GM18511 (cell line): ENCODE results near the gene ARHGAP20.
"Not testable (repeated sequence)": the region's sequence is repeated elsewhere in the genome, so short reads cannot be mapped to it uniquely, and the experiment has no call there.

Source experiments
- ATAC-seq: cut with Tn5 transposase; IDR thresholded peaks from one replicate; pipeline ENCODE4 v1.9.1; 2021; ENCODE audit warnings: mild to moderate bottlenecking, moderate library complexity; ENCODE audit not compliant: unreplicated experiment

ARHGAP20 gene

DNA sequence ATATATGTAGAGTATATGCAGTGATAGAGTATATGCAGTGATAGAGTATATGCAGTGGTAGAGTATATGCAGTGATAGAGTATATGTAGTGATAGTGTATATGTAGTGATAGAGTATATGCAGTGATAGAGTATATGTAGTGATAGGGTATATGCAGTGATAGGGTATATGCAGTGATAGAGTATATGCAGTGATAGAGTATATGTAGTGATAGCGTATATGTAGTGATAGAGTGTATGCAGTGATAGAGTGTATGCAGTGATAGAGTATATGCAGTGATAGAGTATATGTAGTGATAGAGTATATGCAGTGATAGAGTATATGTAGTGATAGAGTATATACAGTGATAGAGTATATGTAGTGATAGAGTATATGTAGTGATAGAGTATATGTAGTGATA, 92.9 kb downstream of the ARHGAP20 start:
- ATAC-seq, result not testable (repeated sequence)

GRCh38 chr11:110614031-110614430, 98.2 kb downstream of the ARHGAP20 start:
- no peak for ATAC-seq

- no peak for ATAC-seq
Measured at GRCh38 chr11:110613197-110613918, 98.9 kb downstream of the ARHGAP20 start.

GRCh38 chr11:110606415-110606814, 105.8 kb downstream of the ARHGAP20 start:
- ATAC-seq, result no peak

DNA sequence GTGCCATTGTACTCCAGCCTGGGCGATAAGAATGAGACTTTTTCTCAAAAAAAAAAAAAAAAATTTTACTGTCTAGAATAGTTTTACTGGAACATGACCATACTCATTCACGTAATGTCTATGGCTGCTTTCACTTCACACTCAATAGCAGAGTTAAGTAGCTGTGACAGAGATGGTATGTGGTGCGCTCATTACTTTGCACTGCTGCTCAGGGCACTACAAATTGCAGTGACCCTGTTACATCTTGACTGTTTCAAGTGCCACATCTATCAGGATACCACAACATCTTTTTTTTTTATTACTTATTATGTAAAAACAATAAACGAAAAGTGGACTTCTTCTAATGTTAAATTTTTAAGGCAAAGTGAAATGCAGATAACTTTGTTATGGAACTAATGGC, 110.3 kb downstream of the ARHGAP20 start:
- no peak for ATAC-seq

DNA sequence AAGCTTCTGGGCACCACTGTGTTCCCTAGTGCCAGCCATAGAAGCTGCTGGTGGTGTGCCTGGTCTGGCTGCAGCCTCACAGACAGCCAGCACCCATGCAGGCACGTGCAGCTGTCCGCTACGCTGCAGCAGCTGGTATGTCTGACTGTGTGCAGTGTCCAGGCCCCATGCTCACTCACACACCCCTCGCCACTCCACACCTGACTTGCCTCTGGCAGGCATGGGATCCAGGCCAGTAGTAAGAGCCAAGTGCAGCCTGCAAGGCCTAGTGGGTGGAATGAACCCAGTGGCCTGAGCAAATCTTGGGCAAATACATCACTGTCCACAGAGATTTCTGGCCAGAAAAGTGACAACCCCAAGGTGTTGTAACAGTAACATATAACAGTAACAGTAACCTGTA, 111.9 kb downstream of the ARHGAP20 start:
- ATAC-seq, result no peak

GRCh38 chr11:110599207-110599606, 113.0 kb downstream of the ARHGAP20 start:
- no peak for ATAC-seq

DNA sequence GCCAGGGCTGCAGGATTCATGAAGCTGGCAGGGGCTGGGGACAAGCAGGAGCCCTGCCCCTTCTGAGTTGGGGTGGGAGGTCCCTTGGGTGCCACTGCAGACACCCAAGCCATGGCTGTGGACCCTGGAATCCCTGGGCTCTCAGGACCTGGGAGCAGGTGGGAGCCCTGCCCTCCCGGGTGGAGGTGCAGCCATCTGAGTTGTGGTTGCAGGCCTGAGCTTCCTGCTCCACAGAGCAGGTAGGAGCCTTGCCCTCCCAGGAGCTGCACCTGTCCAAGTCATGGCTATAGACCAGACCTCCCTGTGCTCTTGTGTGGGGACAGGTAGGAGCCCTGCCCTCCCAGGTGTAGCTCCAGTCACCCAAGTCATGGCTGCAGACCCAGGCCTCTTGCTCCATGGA, 113.5 kb downstream of the ARHGAP20 start:
- ATAC-seq, result no peak

GRCh38 chr11:110587972-110588371, 124.3 kb downstream of the ARHGAP20 start:
- ATAC-seq, result no peak

- no peak for ATAC-seq
Measured at GRCh38 chr11:110587129-110587528, 125.1 kb downstream of the ARHGAP20 start.

GRCh38 chr11:110584150-110584549, 128.1 kb downstream of the ARHGAP20 start:
- ATAC-seq, result no peak

- no peak for ATAC-seq
Measured at GRCh38 chr11:110582728-110583432, 129.4 kb downstream of the ARHGAP20 start.

DNA sequence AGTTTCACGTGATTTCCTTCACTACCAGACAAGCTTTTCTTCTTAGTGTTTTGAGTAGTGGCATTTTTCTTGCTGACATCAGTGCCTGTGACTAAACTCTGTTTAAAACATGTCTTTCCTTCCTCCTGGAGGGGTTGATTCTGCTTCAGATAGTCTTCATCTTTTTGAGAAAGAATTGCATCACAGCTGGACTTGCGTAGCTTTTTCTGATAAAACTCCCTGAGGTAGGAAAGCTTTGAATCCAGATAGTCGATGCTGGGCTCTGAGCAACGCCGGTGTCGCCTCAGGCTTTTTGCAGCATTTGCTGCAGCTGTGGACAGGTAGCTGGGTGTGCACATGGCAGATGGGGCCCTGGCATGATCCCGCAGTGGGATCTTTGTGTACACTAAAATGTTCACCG, 131.7 kb downstream of the ARHGAP20 start:
- ATAC-seq, result no peak

GRCh38 chr11:110573411-110573810, 138.8 kb downstream of the ARHGAP20 start:
- ATAC-seq, result no peak

GRCh38 chr11:110571081-110571720, 141.0 kb downstream of the ARHGAP20 start:
- no peak for ATAC-seq

- no peak for ATAC-seq
Measured at GRCh38 chr11:110566577-110566976, 145.7 kb downstream of the ARHGAP20 start.

DNA sequence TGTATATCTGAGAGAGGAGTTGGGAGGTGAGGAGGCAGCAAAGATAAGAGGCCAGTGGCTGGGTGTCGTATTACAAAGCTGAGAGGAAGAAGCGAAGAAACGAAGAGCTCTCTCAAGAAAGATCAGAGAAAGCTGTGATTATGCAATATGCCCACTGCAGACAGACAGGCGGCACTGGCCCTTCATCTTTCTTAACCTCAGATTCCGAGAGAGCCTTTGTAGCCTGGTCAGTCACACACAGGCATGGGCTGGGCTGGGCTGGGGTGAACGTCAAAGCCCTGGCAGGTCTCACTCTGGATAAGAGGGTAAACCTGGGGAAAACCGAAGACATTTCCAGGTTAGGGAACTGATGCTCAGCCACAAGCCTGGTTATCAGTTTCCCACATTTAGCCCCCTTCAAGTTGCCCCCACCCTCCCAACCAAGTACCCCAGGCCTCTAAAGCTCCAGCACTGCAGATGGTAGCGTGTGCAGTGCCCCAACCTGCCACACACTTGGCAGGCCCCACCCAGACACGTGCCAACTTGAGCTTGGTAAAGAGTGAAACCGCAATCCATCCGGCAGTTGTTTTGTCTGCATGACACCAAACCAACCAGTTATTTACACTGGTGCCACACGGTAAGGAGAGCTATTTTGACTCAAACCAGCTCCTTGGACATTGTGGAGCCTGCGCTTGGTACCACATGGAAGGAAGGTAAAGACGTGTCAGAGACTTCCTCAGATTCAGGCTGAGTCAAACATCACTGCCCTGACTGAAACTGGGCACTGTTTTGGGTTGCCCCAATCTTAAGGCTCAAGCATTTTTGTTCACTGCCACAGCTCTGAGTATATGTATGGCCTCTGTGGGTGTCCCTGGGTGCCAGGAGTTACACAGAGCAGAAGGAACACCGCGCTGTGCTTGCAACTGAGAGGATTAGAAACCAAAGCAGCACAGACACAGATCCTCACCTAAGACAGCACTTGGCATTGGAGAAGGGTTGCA, 146.6 kb downstream of the ARHGAP20 start:
- no peak for ATAC-seq

DNA sequence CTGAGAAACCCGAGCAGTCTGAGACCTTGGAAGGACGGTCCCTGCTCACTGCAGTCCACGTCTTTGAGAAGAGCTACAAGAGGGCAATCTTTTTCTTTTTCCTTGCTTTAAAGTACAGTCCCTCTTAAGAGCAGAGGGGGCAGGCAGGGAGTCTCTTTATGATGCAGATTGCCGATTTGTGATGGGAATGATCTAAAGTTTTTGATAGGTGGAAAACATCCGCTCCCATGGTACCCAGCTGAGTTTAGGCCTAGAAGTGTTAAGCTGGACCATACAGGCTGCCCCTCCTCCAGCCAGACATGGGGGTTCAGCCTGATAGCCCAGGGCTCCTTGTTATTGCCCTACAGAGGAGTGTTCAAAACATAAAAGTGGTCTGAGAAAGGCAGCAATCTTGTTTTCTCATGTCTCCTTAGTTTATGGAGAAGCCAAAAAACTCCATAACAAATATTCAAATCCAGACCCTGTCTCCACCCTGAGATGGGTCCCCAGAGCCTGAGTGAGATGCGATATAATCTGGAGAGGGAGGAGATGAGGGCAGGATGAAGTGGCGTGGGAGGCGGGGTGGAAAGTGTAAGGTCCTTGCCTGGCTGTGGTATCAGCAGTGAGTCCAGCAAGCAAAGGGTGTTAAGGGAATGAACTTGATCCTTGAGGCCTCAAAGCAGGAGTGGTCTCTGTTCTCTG, 147.4 kb downstream of the ARHGAP20 start:
- ATAC-seq, result no peak

DNA sequence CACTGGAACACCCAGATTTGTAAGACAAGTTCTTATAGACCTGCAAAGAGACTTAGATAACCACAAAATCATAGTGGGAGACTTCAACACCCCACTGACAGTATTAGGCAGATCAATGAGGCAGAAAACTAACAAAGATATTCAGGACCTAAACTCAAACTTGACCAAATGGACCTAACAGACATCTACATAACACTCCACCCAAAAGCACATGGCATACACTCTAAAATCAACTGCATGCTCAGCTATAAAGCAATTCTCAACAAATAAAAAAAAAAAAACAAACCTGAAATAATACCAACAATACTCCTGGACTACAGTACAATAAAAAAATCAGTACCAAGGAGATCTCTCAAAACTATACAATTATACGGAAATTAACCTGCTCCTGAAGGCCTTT, 167.5 kb downstream of the ARHGAP20 start:
- no peak for ATAC-seq

- ATAC-seq, result no peak
Measured at GRCh38 chr11:110538154-110538553, 174.1 kb downstream of the ARHGAP20 start.
